Activated T-cell treated with anti-CD3 and anti-CD28 coated beads for 24 hours (primary cell): Measurements from ENCODE around the gene GALR3.

Experiments used
- DNase-seq: peaks from one replicate; pipeline ENCODE4 v3.0.0-alpha.2; 2020; ENCODE audit warnings: low read depth

Gene GALR3

DNA sequence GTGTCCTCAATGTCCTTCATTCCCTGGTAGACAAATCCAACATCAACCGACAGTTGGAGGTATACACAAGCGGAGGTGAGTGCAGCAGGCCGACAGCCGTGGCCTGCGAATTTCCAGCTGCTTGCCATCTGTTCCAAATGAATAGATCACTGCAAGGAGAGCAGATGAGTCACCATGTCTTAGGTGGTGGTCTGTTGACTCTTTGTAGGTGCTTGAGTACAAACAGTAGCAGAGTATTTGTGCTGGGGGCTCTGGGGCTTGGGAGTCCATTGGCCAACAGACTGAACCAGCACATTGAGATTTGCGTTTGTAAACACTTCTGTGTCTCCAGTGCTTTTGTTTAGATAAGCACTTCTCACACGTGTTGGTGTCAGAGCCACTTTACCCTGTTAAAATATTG lies 47.1 kb downstream of the GALR3 start:
- no peak for DNase-seq
